Measurements from ENCODE around the gene PDSS2. TPM values are rescaled to one million over a fixed set of nuclear protein-coding genes. Genes with fewer than 3 reads are reported as not detected.

PDSS2 gene
- total and polyA plus RNA-seq, 9 of the 15 experiments (the other 6 are each of a cell fraction or from before 2014, with no cell fraction given): 5.8 to 21.1 (median 12.0) TPM

GRCh38 chr6:107334026-107334425, 125.3 kb downstream of the PDSS2 start:
- DNase-seq (ENCODE audit: extremely low read depth in 1 of 4, low spot score in 3 of 4): no peak
- Histone ChIP-seq H2AFZ (ENCODE audit: low read depth, low read length) (no peak overlapping the region), H3K9ac (ENCODE audit: insufficient read depth in 1 of 2, low read depth in 2 of 2, low read length in 2 of 2) (no peak overlapping the region), H3K79me2 (ENCODE audit: control insufficient read depth, insufficient read depth, low read length) (no peaks in the 10 kb centered on the region), H3K9me3 (replicated peaks; ENCODE audit: control insufficient read depth, insufficient read depth, low read depth, low read length) (no peaks in the 10 kb centered on the region), H3K4me3 (no peak overlapping the region), H3K4me1 (replicated peaks in 1 of 2; ENCODE audit: control insufficient read depth in 2 of 2, insufficient read depth in 2 of 2, low read length in 2 of 2) (peaks cover 0 to 4% of the 10 kb centered on the region in 2 experiments; a peak in 1 of 5 replicates), H3K4me2 (ENCODE audit: insufficient read depth, low read length) (no peak overlapping the region), H3K9me1 (ENCODE audit: control insufficient read depth, insufficient read depth, low read length) (no peaks in the 10 kb centered on the region), H3K27me3 (ENCODE audit: control insufficient read depth in 2 of 2, insufficient read depth in 2 of 2, low read length in 2 of 2) (no peaks in the 10 kb centered on the region), H3K27ac (ENCODE audit: extremely low read depth, low read depth, low read length) (no peak overlapping the region), H3K36me3 (ENCODE audit: control insufficient read depth, insufficient read depth, low read length) (no peaks in the 10 kb centered on the region), H4K20me1 (replicated peaks; ENCODE audit: control insufficient read depth, insufficient read depth, low read length) (no peaks in the 10 kb centered on the region)
- 61% methylated on average over 3 of the region's 3 CpGs for WGBS (ENCODE audit: insufficient coverage, low coverage, missing lambda C conversion rate)
- intact Hi-C loops (cut with micrococcal nuclease): no loop called here
- BruUV-seq (replicated peaks): no TSS peak
- ChIA-PET CTCF (ENCODE audit: low intra/inter-chr PET ratio) (interaction anchor here (0.6 kb wide), 1 partner anchor 197 kb away, joined by 3 read pairs; no protein-coding TSS in a partner anchor), POLR2A (no interaction called here)
- in situ Hi-C loops (cut with MboI): no loop called here
- no peak for FAIRE-seq
- ATAC-seq: no peak
- TF ChIP-seq CBFB (CRISPR knock-in tag; IDR thresholded peaks at IDR 0.05) (no peak), ZNF518B (CRISPR knock-in tag; IDR thresholded peaks at IDR 0.05) (no peak), JUN (IDR thresholded peaks at IDR 0.05; ENCODE audit: borderline replicate concordance, low read depth, low read length) (no peak), JUN (CRISPR knock-in tag; IDR thresholded peaks at IDR 0.05; ENCODE audit: borderline replicate concordance) (no peak)
